Activated T-helper 9 cell treated with anti-CD3 and anti-CD28 coated beads, Interleukin-2, amount 50 U/mL, for 16 hours (primary cell): ENCODE results near the gene FITM1.
"Not testable (repeated sequence)": the region's sequence is repeated elsewhere in the genome, so short reads cannot be mapped to it uniquely, and the experiment has no call there.

ENCODE experiments used
- DNase-seq: peaks from one replicate; pipeline ENCODE4 v3.0.0-alpha.2; 2020; ENCODE audit warnings: low read depth

Gene FITM1

DNA sequence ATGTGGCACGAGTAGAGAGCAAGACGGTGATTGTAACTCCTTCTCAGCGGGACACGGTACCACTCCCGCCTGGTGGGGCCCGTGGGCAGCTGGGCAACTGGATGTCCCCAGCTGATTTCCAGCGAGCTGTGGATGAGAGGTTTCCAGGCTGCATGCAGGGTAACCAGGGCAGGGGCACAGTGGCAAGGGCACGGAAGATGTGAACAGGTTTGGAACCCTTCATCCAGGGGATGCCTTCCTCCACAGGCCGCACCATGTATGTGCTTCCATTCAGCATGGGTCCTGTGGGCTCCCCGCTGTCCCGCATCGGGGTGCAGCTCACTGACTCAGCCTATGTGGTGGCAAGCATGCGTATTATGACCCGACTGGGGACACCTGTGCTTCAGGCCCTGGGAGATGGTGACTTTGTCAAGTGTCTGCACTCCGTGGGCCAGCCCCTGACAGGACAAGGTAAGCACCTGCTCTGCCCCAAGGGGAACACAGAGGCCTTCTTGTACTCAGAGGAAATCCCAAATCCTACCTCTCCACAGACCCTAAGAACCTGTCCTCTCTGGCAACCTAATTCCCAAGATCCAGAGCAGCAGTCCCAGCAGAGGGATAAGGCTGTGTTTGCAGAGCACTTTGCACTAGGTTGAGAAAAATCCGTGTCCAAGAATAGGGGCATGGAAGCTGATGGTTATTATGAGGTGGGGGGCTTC lies 32.1 kb upstream of the FITM1 start:
- no peak for DNase-seq

DNA sequence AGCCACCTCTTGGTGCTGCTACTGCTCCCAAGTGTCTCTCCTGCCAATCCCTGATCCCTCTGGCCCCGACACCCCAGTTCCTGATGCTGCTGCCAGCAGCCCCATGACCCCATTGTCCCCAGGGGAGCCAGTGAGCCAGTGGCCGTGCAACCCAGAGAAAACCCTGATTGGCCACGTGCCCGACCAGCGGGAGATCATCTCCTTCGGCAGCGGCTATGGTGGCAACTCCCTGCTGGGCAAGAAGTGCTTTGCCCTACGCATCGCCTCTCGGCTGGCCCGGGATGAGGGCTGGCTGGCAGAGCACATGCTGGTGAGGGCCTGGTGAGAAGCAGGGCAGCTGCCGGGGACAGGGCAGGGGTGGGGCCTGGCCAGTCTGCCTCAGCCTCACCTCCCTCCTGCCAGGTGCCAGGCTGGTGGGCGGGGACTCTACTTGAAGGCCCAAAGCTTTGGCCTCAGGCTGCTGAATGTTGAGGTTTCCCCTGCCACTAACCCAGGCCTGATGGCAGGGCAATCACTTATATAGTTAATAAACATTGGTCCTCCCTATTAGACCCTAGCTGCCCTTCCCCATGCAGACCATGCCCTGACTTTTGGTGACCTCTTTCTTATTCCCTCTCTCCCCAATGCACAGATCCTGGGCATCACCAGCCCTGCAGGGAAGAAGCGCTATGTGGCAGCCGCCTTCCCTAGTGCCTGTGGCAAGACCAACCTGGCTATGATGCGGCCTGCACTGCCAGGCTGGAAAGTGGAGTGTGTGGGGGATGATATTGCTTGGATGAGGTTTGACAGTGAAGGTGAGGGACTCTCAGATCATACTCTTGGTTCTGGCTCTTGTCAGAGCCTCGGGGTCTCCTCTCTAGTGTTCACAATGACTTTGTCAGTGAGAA lies 31.3 kb upstream of the FITM1 start:
- no peak for DNase-seq

GRCh38 chr14:24100197-24100981 lies 30.1 kb upstream of the FITM1 start:
- no peak for DNase-seq

DNA sequence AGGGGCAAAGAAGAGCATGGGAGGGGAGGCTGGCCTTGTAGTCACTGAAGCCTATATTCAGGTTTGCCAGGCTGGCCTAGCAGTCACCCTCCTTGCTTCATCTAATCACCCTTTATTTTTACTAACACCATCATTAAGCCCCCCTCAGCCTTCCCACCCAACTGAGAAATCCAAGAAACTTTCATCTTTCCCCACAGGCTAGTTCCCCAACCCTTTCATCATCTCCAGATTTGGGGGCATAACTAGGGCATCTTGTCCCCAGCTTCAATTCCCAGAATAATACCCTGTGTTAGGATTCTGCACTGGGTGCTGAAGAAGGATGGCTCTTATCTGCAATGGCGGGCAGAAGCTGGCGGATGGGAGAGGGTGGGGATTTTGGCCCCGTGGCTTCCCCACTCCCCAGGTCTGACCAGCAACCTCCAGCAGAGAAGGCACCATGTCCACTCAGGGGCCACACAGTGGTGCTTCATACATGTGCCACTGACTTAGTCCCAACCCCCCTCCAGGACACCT lies 29.4 kb upstream of the FITM1 start:
- no peak for DNase-seq

DNA sequence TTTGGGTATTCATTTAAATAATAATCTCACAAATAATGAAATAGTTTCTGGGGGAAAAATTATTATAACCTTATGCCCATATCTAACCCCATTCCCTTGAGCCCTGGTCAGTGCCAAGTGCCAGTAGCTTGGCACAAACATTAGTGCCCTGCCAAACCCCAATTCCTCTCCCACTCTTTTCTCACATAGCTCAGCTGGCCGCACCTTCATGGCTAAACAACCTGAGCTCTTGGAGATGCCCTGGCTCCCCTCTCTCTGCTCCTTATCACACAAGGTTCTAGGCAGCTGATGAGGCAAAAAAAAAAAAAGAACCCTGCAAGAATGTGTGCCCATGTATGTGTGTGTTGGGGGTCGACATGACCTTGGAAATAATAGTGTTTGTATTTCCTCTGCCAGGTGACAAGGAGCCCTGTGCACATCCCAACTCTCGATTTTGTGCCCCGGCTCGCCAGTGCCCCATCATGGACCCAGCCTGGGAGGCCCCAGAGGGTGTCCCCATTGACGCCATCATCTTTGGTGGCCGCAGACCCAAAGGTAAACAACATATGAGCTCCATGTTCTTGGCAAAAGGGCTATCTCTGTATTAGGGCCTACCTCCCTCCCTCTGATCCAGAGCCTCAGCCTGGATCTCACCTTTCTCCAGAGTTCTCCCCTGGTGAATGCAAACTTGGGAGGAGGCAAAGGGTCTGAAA lies 28.0 kb upstream of the FITM1 start:
- DNase-seq = no peak

GRCh38 chr14:24103451-24103850 lies 27.0 kb upstream of the FITM1 start:
- no peak for DNase-seq

- not testable (repeated sequence) for DNase-seq
These were observed 24.7 kb upstream of the FITM1 start for GRCh38 chr14:24105609-24106239.

DNA sequence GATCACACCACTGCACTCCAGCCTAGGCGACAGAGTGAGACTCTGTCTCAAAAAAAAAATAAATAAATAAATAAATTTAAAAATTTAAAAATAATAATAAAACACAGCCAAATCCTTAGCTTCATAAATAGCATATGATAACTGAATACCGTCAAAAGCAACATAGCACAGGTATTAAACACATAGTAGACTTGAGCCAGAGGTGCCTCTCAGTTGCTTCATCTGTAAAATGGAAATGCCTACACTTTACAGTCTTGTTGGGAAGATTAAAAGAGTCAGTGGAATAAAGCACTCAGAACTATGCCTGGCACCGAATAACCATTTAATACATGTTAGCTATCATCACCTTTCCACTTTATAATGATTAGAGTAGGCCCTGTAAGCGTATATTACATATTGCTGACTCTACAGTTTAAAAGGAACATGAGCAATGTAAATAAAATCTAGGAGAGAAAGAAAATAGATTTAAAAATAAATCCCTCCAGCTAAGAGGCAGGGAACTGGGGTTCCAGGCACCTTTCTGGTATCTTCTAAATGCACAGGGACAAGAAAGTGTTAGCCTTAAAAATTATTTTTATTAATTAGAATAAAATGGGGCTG lies 23.7 kb upstream of the FITM1 start:
- DNase-seq = no peak

- DNase-seq = no peak
These were observed 22.1 kb upstream of the FITM1 start for GRCh38 chr14:24108336-24108874.

GRCh38 chr14:24110060-24110459 lies 20.4 kb upstream of the FITM1 start:
- DNase-seq = no peak

DNA sequence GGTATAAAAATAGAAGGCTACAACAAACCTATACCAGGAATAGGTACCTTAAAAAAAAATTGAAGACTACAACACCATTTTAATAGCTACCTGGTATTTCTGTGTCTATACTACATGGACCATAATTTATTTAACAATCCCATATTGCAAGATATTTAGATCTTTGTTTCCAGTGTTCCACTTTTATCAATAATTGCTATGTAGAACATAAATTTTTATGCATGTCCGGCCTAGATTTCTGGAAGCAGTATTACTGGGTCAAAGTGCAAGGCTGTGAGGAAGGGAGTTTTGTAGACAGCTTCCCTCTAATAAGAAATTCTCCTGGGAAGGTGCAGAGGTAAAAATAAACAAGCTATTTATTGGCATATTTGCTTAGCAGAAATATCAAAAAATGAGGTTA lies 19.9 kb upstream of the FITM1 start:
- DNase-seq = no peak

GRCh38 chr14:24113379-24113800 lies 17.1 kb upstream of the FITM1 start:
- no peak for DNase-seq

DNA sequence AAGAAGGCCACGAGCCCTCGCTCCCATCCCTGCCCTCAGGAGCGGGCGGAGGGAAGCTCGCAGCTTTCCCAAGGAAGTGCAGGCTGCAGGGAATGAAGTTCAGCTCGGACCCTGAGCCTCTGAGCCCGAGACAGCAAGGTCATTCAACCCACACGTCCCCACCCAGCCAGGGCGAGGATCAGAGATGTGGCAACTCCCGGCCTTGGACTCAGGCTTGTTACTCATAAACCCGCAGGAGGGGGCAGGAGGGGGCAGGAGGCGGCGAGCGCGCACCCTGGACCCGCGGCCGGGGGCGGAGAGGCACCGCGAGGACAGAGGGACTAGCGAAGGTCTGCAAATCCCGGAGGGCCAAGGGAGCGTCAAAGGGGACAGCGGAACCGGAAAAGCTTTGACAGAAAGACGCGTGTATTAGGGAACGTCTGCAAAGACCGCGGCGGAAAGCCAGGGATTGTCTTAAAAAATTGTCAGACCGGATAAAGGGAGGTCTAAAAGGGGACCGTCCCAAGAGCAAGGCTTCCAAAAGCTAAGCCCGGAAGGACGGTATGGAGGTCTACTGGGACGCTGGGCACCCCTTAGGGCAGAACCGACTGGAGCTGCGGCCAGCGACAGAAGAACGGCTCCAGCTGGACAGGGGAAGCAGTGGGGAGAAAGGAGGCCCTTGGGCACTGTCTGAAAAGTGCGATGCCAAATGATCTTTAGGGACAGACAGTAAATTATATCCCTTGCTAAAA lies 16.5 kb upstream of the FITM1 start:
- DNase-seq = peak; percentile 60

- peak; percentile 96 for DNase-seq
These were observed 15.7 kb upstream of the FITM1 start, which contains the start of the genes DCAF11 and NRL for GRCh38 chr14:24114532-24115421. Gene DCAF11, plus strand, starts transcription at chr14:24114777. Its CDS starts 818 bp downstream, at chr14:24115595. Gene NRL, minus strand, starts transcription at chr14:24114949. Its CDS starts 32,101 bp downstream, at chr14:24082848.

GRCh38 chr14:24115422-24116127 lies 14.9 kb upstream of the FITM1 start:
- no peak for DNase-seq

DNA sequence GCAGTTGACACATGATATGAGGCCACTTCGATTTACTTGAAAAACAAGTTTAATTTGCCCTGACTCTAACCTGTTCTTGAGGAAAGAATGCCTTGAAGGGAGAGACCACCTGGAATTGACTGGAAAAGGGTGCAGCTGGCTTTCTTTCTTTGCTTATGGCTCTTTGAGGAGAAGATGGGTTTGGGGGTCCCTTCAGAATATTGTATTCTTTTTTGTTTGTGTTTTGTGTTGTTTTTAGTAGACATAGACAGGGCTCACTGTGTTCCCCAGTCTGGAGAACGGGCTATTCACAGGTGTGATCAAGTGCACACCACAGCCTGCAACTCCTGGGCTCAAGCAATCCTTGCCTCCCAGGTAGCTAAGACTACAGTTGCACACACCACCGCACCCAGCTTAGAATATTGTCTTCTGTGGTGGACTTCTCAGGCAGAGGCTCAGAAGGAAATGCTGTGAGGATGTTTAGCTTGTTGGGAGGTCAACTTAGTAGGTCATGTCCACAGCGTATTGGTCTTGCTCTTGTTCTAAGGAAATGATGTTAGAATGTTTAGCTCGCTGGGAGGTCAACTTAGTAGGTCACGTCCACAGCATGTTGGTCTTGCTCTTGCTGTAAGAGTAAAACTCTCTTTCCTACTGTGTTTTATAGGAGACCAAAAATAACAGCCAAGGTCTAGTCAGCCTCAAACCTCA lies 14.2 kb upstream of the FITM1 start:
- DNase-seq = no peak

GRCh38 chr14:24117179-24117578 lies 13.3 kb upstream of the FITM1 start:
- DNase-seq = no peak
